ENCODE data around the gene ZSCAN20. TPM values are rescaled to one million over a fixed set of nuclear protein-coding genes. Genes with fewer than 3 reads are reported as not detected.
"Not testable (repeated sequence)": the region's sequence is repeated elsewhere in the genome, so short reads cannot be mapped to it uniquely, and the experiment has no call there.

The ZSCAN20 gene
- total RNA-seq, 2 experiments from 2014 or later: 0.27 to 0.50 TPM

GRCh38 chr1:33507661-33508060, 35.2 kb downstream of the ZSCAN20 start:
- Mint-ChIP-seq H3K4me3 (no peak overlapping the region), H3K27ac (no peak overlapping the region), H3K4me1 (ENCODE audit: low read depth) (no peaks in the 10 kb centered on the region), H3K27me3 (no peaks in the 10 kb centered on the region), H3K9me3 (no peaks in the 10 kb centered on the region), H3K36me3 (ENCODE audit: low read depth) (no peaks in the 10 kb centered on the region)
- no peaks in the 10 kb centered on the region for H3K9me3 ChIP-seq (ENCODE audit: control insufficient read depth in 1 of 2, insufficient read depth in 1 of 2, low read length in 2 of 2)
- ATAC-seq (ENCODE audit: poor library complexity): no peak
- H3K36me3 ChIP-seq (ENCODE audit: insufficient read depth, low read length): no peaks in the 10 kb centered on the region
- DNase-seq: no peak
- no peak overlapping the region for H3K4me3 ChIP-seq (ENCODE audit: low read length)
- H3K27me3 ChIP-seq (ENCODE audit: control insufficient read depth in 1 of 2, insufficient read depth in 2 of 2, low read length in 2 of 2): no peaks in the 10 kb centered on the region
- H3K27ac ChIP-seq (ENCODE audit: low read depth in 1 of 2, low read length in 2 of 2): no peak overlapping the region
- intact Hi-C loops (cut with DNase I, micrococcal nuclease): no loop called here
- TF ChIP-seq, protein P1, sequence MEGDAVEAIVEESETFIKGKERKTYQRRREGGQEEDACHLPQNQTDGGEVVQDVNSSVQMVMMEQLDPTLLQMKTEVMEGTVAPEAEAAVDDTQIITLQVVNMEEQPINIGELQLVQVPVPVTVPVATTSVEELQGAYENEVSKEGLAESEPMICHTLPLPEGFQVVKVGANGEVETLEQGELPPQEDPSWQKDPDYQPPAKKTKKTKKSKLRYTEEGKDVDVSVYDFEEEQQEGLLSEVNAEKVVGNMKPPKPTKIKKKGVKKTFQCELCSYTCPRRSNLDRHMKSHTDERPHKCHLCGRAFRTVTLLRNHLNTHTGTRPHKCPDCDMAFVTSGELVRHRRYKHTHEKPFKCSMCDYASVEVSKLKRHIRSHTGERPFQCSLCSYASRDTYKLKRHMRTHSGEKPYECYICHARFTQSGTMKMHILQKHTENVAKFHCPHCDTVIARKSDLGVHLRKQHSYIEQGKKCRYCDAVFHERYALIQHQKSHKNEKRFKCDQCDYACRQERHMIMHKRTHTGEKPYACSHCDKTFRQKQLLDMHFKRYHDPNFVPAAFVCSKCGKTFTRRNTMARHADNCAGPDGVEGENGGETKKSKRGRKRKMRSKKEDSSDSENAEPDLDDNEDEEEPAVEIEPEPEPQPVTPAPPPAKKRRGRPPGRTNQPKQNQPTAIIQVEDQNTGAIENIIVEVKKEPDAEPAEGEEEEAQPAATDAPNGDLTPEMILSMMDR (IDR thresholded peaks at IDR 0.05): no peak
- CTCF ChIA-PET: no interaction called here
- H3K4me1 ChIP-seq (ENCODE audit: insufficient read depth, low read length): no peaks in the 10 kb centered on the region
- POLR2A ChIA-PET: no interaction called here

GRCh38 chr1:33508151-33508550, 35.7 kb downstream of the ZSCAN20 start:
- no peaks in the 10 kb centered on the region for H3K27me3 ChIP-seq (ENCODE audit: control insufficient read depth in 1 of 2, insufficient read depth in 2 of 2, low read length in 2 of 2)
- no peaks in the 10 kb centered on the region for H3K4me1 ChIP-seq (ENCODE audit: insufficient read depth, low read length)
- no peak overlapping the region for H3K4me3 ChIP-seq (ENCODE audit: low read length)
- POLR2A ChIA-PET: no interaction called here
- no peaks in the 10 kb centered on the region for H3K36me3 Mint-ChIP-seq (ENCODE audit: low read depth)
- H3K4me3 Mint-ChIP-seq: no peak overlapping the region
- no peaks in the 10 kb centered on the region for H3K9me3 ChIP-seq (ENCODE audit: control insufficient read depth in 1 of 2, insufficient read depth in 1 of 2, low read length in 2 of 2)
- H3K27ac ChIP-seq (ENCODE audit: low read depth in 1 of 2, low read length in 2 of 2): no peak overlapping the region
- H3K27me3 Mint-ChIP-seq: no peaks in the 10 kb centered on the region
- H3K4me1 Mint-ChIP-seq (ENCODE audit: low read depth): no peaks in the 10 kb centered on the region
- intact Hi-C loops (cut with DNase I, micrococcal nuclease): no loop called here
- H3K36me3 ChIP-seq (ENCODE audit: insufficient read depth, low read length): no peaks in the 10 kb centered on the region
- CTCF ChIA-PET: no interaction called here
- ATAC-seq (ENCODE audit: poor library complexity) (no peak), DNase-seq (no peak)
- no peaks in the 10 kb centered on the region for H3K9me3 Mint-ChIP-seq
- TF ChIP-seq, protein P1 (IDR thresholded peaks at IDR 0.05): no peak
- H3K27ac Mint-ChIP-seq: no peak overlapping the region

DNA sequence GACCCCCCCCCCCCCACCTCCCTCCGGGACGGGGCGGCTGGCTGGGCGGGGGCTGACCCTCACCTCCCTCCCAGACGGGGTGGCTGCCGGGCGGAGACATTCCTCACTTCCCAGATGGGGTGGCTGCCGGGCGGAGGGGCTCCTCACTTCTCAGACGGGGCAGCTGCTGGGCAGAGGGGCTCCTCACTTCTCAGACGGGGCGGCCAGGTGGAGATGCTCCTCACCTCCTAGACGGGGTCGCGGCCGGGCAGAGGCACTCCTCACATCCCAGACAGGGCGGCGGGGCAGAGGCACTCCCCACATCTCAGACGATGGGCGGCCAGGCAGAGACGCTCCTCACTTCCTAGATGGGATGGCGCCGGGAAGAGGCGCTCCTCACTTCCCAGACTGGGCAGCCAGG, 36.8 kb downstream of the ZSCAN20 start:
- H3K4me1 Mint-ChIP-seq (ENCODE audit: low read depth); intact Hi-C loops (cut with DNase I, micrococcal nuclease); H3K36me3 ChIP-seq (ENCODE audit: insufficient read depth, low read length); H3K4me1 ChIP-seq (ENCODE audit: insufficient read depth, low read length); ATAC-seq (ENCODE audit: poor library complexity); DNase-seq; H3K4me3 ChIP-seq (ENCODE audit: low read length); CTCF ChIA-PET; H3K9me3 Mint-ChIP-seq; H3K27ac Mint-ChIP-seq; H3K27me3 ChIP-seq (ENCODE audit: control insufficient read depth in 1 of 2, insufficient read depth in 2 of 2, low read length in 2 of 2); H3K27ac ChIP-seq (ENCODE audit: low read depth in 1 of 2, low read length in 2 of 2); H3K4me3 Mint-ChIP-seq; H3K9me3 ChIP-seq (ENCODE audit: control insufficient read depth in 1 of 2, insufficient read depth in 1 of 2, low read length in 2 of 2); H3K27me3 Mint-ChIP-seq; H3K36me3 Mint-ChIP-seq (ENCODE audit: low read depth); POLR2A ChIA-PET: not testable (repeated sequence)

DNA sequence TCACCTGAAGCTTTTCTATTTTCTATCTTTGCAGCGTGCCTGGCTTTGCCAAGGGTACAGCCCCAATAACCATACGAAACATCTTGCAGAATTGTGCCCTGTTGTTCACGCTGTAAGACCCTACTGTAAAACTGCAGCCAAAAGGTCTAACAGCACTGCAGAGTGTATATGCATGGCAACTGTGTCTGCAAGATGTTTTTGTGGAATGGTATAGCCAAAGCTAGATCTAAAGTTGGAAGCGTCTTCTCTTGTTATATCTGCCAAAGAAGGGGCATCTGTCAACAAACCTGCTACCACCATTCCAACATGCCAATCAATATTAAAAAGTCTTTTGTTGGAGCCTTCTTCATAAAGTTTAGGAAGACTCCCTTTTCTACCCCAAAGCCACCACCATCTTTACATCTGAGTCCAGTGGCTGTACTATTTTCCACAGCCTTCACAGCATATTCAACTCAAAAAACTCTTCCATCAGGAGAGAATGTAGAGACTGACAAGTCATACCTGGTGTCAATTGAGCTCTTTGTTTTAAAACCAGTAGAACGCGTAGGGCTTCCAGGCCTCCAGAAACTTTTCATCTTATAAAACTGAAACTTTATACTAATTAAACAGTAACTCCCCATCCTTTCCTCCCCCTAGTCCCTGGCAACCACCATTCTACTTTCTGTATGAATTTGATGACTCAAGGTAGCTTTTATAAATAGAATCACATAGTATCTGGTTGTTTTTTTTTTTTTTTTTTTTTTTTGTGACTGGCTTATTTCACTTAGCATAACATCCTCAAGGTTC, 40.0 kb downstream of the ZSCAN20 start:
- no peaks in the 10 kb centered on the region for H3K4me1 Mint-ChIP-seq (ENCODE audit: low read depth)
- Histone ChIP-seq H3K4me1 (ENCODE audit: insufficient read depth, low read length) (no peaks in the 10 kb centered on the region), H3K9me3 (ENCODE audit: control insufficient read depth in 1 of 2, insufficient read depth in 1 of 2, low read length in 2 of 2) (no peaks in the 10 kb centered on the region), H3K27me3 (ENCODE audit: control insufficient read depth in 1 of 2, insufficient read depth in 2 of 2, low read length in 2 of 2) (no peaks in the 10 kb centered on the region), H3K4me3 (ENCODE audit: low read length) (no peak overlapping the region), H3K36me3 (ENCODE audit: insufficient read depth, low read length) (no peaks in the 10 kb centered on the region), H3K27ac (ENCODE audit: low read depth in 1 of 2, low read length in 2 of 2) (no peak overlapping the region)
- peaks cover 15% of the 10 kb centered on the region for H3K27me3 Mint-ChIP-seq
- ChIA-PET CTCF (no interaction called here), POLR2A (no interaction called here)
- no peaks in the 10 kb centered on the region for H3K9me3 Mint-ChIP-seq
- DNase-seq: no peak
- intact Hi-C loops (cut with DNase I, micrococcal nuclease): no loop called here
- ATAC-seq (ENCODE audit: poor library complexity): no peak
- no peaks in the 10 kb centered on the region for H3K36me3 Mint-ChIP-seq (ENCODE audit: low read depth)
- TF ChIP-seq, protein P1 (IDR thresholded peaks at IDR 0.05): no peak
- H3K4me3 Mint-ChIP-seq: no peak overlapping the region
- H3K27ac Mint-ChIP-seq: no peak overlapping the region
